Measurements from ENCODE around the gene NOTUM. TPM values are rescaled to one million over a fixed set of nuclear protein-coding genes. Genes with fewer than 3 reads are reported as not detected.

NOTUM gene
- total and polyA plus RNA-seq, 9 of the 15 experiments (the other 6 are each of a cell fraction or from before 2014, with no cell fraction given): 0.03 to 14.0 (median 4.1) TPM

- in situ Hi-C loops (cut with MboI) (no loop called here), intact Hi-C loops (cut with micrococcal nuclease) (no loop called here)
- Histone ChIP-seq H3K9ac (ENCODE audit: insufficient read depth in 1 of 2, low read depth in 2 of 2, low read length in 2 of 2) (peak overlapping the region in 1 of 2 experiments; percentile 86; a peak in 2 of 4 replicates), H3K9me3 (replicated peaks; ENCODE audit: control insufficient read depth, insufficient read depth, low read depth, low read length) (no peaks in the 10 kb centered on the region), H3K4me3 (no peak overlapping the region), H3K9me1 (ENCODE audit: control insufficient read depth, insufficient read depth, low read length) (peaks cover 13% of the 10 kb centered on the region), H4K20me1 (replicated peaks; ENCODE audit: control insufficient read depth, insufficient read depth, low read length) (peaks cover 7% of the 10 kb centered on the region), H3K4me2 (ENCODE audit: insufficient read depth, low read length) (peak overlapping the region; percentile 10; the same call in 1 of the 2 replicates), H3K27me3 (ENCODE audit: control insufficient read depth in 2 of 2, insufficient read depth in 2 of 2, low read length in 2 of 2) (no peaks in the 10 kb centered on the region), H2AFZ (ENCODE audit: low read depth, low read length) (no peak overlapping the region), H3K79me2 (ENCODE audit: control insufficient read depth, insufficient read depth, low read length) (peaks cover 44% of the 10 kb centered on the region), H3K27ac (ENCODE audit: extremely low read depth, low read depth, low read length) (no peak overlapping the region), H3K4me1 (replicated peaks in 1 of 2; ENCODE audit: control insufficient read depth in 2 of 2, insufficient read depth in 2 of 2, low read length in 2 of 2) (peaks cover 39 to 96% of the 10 kb centered on the region in 2 experiments), H3K36me3 (ENCODE audit: control insufficient read depth, insufficient read depth, low read length) (peaks cover 36% of the 10 kb centered on the region; the same call in 2 of the 3 replicates)
- CTCF ChIA-PET (ENCODE audit: low intra/inter-chr PET ratio): no interaction called here
- BruUV-seq (replicated peaks): no TSS peak
- POLR2A ChIA-PET: interaction anchor here (0.6 to 2.3 kb wide), 4 partner anchors 14 to 226 kb away, joined by 3 to 7 read pairs (median 3); no protein-coding TSS in a partner anchor
- FAIRE-seq (no peak), ATAC-seq (peak; percentile 26), DNase-seq (ENCODE audit: extremely low read depth in 1 of 4, low spot score in 3 of 4) (no peak)
- 44% methylated on average over 11 of the region's 15 CpGs for WGBS (ENCODE audit: insufficient coverage, low coverage, missing lambda C conversion rate)
- TF ChIP-seq LCOR (CRISPR knock-in tag; IDR thresholded peaks at IDR 0.05) (0 out of 2 replicates have a peak, but pooled peaks have one; percentile 8), FOXA1 (IDR thresholded peaks at IDR 0.05; ENCODE audit: borderline replicate concordance) (no peak), ELK1 (CRISPR knock-in tag; IDR thresholded peaks at IDR 0.05) (no peak), ZNF583 (CRISPR knock-in tag; IDR thresholded peaks at IDR 0.05) (no peak), RBM34 (IDR thresholded peaks at IDR 0.05; ENCODE audit: borderline replicate concordance, insufficient read depth, low read length) (no peak), POLR3A (IDR thresholded peaks at IDR 0.05; ENCODE audit: borderline replicate concordance, extremely low read depth, insufficient read depth, insufficient read length) (no peak), NUFIP1 (IDR thresholded peaks at IDR 0.05; ENCODE audit: partially characterized antibody) (no peak), E2F1 (CRISPR knock-in tag; IDR thresholded peaks at IDR 0.05) (no peak), FOS (IDR thresholded peaks at IDR 0.05; ENCODE audit: extremely low read depth, insufficient read length) (no peak), ZNF274 (IDR thresholded peaks at IDR 0.05; ENCODE audit: borderline replicate concordance, low read depth, low read length) (no peak), TEAD4 (IDR thresholded peaks at IDR 0.05; ENCODE audit: low read length) (no peak), TEAD4 (CRISPR knock-in tag; IDR thresholded peaks at IDR 0.05; ENCODE audit: borderline replicate concordance) (no peak), SRF (CRISPR knock-in tag; IDR thresholded peaks at IDR 0.05) (no peak), KLF13 (tag; IDR thresholded peaks at IDR 0.05; ENCODE audit: borderline replicate concordance, low read depth) (no peak), YY1 (IDR thresholded peaks at IDR 0.05; ENCODE audit: borderline replicate concordance in 1 of 3, control insufficient read depth in 1 of 3, extremely low read depth in 1 of 3, insufficient read depth in 3 of 3, insufficient read length in 1 of 3, insufficient replicate concordance in 2 of 3, low read depth in 1 of 3, low read length in 2 of 3) (no peak)
- TF ChIP-seq, protein P1, sequence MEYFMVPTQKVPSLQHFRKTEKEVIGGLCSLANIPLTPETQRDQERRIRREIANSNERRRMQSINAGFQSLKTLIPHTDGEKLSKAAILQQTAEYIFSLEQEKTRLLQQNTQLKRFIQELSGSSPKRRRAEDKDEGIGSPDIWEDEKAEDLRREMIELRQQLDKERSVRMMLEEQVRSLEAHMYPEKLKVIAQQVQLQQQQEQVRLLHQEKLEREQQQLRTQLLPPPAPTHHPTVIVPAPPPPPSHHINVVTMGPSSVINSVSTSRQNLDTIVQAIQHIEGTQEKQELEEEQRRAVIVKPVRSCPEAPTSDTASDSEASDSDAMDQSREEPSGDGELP (CRISPR knock-in tag; IDR thresholded peaks at IDR 0.05; ENCODE audit: borderline replicate concordance): peak; percentile 6; the same call in 1 of the 2 replicates
- TF ChIP-seq, protein P2, sequence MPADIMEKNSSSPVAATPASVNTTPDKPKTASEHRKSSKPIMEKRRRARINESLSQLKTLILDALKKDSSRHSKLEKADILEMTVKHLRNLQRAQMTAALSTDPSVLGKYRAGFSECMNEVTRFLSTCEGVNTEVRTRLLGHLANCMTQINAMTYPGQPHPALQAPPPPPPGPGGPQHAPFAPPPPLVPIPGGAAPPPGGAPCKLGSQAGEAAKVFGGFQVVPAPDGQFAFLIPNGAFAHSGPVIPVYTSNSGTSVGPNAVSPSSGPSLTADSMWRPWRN (IDR thresholded peaks at IDR 0.05; ENCODE audit: low read depth): no peak
Observed at GRCh38 chr17:81931557-81932332, 29.2 kb downstream of the NOTUM start.
